ENCODE data around the gene PDE3B.
A peak's percentile ranks its signal among the peaks of the same experiment; 100 is the strongest.
"Not testable (repeated sequence)": the region's sequence is repeated elsewhere in the genome, so short reads cannot be mapped to it uniquely, and the experiment has no call there.

PDE3B gene

GRCh38 chr11:14819596-14819995 lies 176.0 kb downstream of the PDE3B start:
- DNase-seq = no peak

DNA sequence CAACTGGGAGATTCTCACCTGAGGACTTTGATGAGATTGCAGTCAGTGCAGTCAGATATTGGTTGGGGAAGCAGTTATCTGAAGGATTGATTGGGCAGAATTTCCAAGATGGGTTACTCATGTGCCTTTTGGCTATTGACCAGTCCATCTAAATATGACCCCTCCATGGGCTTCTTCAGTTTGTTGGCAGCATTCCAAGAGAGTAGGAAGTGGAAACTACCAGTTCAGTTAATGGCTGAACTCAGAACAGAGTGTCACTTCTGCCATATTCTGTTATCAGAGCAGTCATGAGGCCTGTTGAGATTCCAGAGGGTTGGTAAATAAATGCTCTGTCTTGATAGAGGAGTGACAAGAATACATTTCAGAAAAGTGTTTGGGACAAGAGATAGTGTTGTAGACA lies 177.4 kb downstream of the PDE3B start:
- DNase-seq = no peak

DNA sequence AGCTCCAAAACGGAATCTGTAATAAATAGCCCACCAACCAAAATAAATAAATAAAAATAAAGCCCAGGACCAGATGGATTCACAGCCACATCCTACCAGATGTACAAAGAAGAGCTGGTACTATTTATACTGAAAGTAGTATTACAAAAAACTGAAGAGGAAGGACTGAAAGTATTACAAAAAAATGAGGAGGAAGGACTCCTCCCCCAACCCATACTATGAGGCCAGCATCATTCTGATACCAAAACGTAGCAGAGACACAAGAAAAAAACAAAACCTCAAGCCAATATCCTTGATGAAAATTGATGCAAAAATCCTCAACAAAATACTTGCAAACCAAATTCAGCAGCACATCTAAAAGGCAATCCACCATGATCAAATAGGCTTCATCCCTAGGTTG lies 183.0 kb downstream of the PDE3B start:
- DNase-seq = no peak

- no peak for DNase-seq
These were observed 192.2 kb downstream of the PDE3B start for GRCh38 chr11:14835496-14836492.

DNA sequence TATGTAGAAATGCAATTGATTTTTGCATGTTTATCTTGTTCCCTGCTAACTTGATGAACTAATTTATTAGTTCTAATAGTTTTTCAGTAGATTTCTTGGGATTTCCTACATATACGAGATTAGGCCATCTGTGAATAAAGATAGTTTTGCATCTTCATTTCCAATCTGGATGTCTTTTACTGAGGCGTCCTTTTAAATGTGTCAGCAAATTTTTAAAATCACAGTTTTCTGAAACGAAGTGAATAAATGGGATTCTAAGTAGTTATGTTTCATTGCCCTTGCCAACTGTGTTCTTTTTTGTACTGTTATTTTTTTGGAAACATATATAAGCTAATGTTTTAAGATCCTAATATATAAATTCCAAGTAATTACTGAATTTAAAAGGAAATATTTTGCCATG lies 198.4 kb downstream of the PDE3B start:
- DNase-seq = no peak

GRCh38 chr11:14852571-14853177 lies 209.1 kb downstream of the PDE3B start:
- DNase-seq = no peak

- no peak for DNase-seq
These were observed 210.5 kb downstream of the PDE3B start for GRCh38 chr11:14854057-14854456.

DNA sequence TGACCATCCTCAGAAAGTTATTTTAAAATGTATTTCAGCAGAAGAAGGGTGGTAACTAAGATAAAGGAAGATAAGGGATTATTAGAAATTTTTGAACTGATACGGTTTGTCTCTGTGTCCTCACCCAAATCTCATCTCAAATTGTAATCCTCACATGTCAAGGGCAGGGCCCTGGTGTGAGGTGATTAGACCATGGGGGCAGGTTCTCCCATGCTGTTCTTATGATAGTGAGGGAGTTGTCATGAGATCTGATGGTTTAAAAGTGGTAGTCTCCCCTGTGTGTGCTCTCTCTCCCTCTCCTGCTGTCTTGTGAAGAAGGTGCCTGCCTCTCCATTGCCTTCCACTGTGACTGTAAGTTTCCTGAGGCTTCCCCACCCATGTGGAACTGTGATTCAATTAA lies 212.3 kb downstream of the PDE3B start:
- no peak for DNase-seq

DNA sequence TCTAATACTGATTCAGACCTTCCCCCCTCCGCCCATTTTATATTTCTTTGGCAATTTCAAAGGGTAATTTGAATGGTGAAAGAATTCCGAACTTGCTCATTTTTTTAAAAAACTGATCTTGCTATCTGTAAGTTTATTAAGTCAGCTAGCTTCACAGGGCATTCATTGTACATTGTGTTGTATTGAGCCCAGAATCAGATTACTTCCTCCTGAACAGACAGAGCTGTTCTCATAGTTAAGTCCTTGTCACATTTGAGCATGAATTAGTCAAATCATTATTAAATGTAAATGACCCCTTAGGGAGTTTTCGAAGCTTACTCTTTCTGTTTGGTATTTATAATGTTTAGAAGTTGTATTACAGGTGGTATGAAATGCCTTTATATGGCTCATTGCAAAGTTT lies 214.0 kb downstream of the PDE3B start:
- DNase-seq = no peak

- no peak for DNase-seq
These were observed 214.8 kb downstream of the PDE3B start for GRCh38 chr11:14858404-14858803.

GRCh38 chr11:14860511-14860910 lies 216.9 kb downstream of the PDE3B start:
- no peak for DNase-seq

DNA sequence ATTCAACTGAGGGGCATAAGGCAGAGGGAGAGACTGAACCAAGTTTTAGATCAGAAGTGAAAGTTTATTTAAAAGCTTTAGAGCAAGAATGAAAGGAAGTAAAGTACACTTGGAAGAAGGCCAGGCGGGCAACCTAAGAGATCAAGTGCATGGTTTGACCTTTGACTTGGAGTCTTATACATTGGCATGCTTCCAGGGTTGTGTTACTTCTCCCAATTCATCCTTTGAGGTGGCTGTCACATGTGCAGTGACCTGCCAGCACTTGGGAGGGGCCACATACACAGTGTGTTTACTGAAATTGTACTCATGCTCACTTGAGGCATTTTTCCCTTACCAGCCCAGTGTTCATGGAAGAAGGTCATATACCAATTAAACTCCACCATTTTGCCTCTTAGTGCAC lies 218.1 kb downstream of the PDE3B start:
- no peak for DNase-seq

- DNase-seq = not testable (repeated sequence)
These were observed 220.2 kb downstream of the PDE3B start for GRCh38 chr11:14863775-14864174.

- no peak for DNase-seq
These were observed 228.4 kb downstream of the PDE3B start for GRCh38 chr11:14872032-14872431.

DNA sequence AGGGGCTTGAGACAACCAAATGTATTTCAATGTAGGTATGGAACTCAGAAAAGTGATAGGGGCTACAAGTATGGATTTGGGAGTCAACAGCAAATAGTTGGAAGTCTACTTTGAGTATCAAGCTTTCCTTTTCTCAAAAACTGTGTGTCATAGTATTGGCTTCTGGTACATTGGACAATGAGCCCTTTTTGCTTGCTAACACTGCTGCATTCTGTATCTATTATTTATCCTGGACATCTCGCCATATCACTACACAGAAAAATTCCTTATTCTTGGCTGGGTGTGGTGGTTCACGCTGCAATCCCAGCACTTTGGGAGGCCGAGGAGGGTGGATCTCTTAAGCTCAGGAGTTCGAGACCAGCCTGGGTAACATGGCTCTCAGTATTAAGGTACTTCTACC lies 230.0 kb downstream of the PDE3B start:
- DNase-seq = no peak

DNA sequence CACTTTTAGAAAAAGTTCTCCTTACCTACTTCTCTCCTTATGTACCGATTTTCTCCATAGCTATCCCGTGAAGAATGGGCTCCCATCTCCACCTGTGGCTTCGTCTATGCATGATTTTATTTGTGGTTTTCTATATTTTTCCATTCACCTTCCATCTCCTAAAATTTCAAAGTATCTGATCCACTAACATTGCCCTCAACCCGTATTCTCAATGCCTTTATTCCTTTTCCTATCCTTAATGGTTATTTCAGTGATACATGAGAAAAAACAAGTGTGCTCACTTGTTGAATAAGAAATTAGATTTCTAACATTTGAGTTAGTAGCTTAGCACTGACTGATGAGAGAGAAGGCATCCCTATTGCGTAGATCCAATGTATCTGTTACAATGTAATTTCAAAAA lies 231.6 kb downstream of the PDE3B start:
- no peak for DNase-seq

GRCh38 chr11:14881576-14882193 lies 238.1 kb downstream of the PDE3B start:
- no peak for DNase-seq

DNA sequence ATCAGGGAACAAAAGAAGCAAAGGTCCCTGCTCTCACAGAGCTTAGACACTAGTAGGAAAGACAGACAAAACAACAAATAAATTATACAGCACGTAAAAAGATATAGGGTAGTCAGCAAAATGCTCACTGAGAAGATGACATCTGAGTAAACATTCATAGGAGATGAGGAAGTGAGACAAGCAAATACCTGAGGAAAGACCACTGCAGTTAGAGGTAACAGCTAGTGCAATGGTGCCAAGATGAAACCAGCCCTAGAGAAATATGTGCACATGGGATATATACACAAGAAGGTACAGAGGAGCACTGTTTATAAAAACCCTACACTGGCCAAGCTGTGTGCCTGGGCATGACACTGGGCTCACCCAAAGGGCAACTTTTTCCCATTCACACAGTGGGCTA lies 238.6 kb downstream of the PDE3B start:
- no peak for DNase-seq

DNA sequence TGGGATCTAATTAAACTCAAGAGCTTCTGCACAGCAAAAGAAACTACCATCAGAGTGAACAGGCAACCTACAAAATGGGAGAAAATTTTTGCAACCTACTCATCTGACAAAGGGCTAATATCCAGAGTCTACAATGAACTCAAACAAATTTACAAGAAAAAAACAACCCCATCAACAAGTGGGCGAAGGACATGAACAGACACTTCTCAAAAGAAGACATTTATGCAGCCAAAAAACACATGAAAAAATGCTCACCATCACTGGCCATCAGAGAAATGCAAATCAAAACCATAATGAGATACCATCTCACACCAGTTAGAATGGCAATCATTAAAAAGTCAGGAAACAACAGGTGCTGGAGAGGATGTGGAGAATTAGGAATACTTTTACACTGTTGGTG lies 240.1 kb downstream of the PDE3B start:
- not testable (repeated sequence) for DNase-seq

DNA sequence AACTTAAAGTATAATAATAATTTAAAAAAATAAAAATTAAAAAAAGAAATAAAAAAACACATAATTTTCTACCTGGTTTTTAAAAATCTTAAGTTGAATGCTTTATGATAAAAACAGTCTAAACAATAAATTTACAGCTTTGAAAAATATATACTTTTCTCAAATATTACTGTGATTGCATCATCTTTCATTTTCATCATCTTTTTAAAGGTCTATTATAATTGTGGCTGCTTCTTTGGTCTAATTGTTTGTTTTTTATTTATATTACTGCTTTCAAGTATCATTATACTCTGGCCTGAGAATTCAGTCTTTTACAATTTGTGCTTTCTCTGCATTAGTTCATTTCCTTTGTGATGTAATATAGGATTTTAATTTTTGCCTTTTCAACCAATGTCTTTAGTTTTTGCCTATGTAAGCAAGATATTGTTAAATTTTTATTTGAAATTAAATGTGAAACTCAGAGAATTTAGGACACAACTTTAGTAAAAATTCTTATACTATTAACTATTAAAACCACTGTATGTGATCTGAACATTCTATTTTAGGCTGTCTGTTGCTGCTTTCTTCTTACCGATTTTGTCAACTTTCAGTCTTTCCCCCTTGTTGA lies 241.2 kb downstream of the PDE3B start:
- no peak for DNase-seq

GRCh38 chr11:14886513-14886912 lies 242.9 kb downstream of the PDE3B start:
- no peak for DNase-seq

- peak; percentile 72 to 89 for DNase-seq
These were observed 247.8 kb downstream of the PDE3B start for GRCh38 chr11:14891143-14892035.
